HEK293 (cell line): ENCODE data around the gene RNF151.
A peak's percentile ranks its signal among the peaks of the same experiment; 100 is the strongest.

Experiments used
- MYNN ChIP-seq: fragments of 450-650 bp; formaldehyde crosslinking; IDR thresholded peaks from 2 replicates; pipeline ENCODE4 v1.5.1; 2016; ENCODE audit warnings: missing biosample characterization, missing genetic modification characterization, borderline replicate concordance
- OVOL3 ChIP-seq: fragments of 450-650 bp; formaldehyde crosslinking; IDR thresholded peaks from 2 replicates; pipeline ENCODE4 v1.5.1; 2016; ENCODE audit warnings: missing biosample characterization, missing genetic modification characterization
- PRDM1 ChIP-seq: fragments of 450-650 bp; formaldehyde crosslinking; IDR thresholded peaks from 2 replicates; pipeline ENCODE4; 2016; ENCODE audit warnings: missing biosample characterization, missing genetic modification characterization
- SALL2 ChIP-seq: fragments of 450-650 bp; formaldehyde crosslinking; IDR thresholded peaks from 2 replicates; pipeline ENCODE4 v1.5.0; 2017; ENCODE audit warnings: missing biosample characterization, mild to moderate bottlenecking, missing genetic modification characterization, borderline replicate concordance
- WT1 ChIP-seq: fragments of 450-650 bp; formaldehyde crosslinking; IDR thresholded peaks from 2 replicates; pipeline ENCODE4 v1.5.1; 2016; ENCODE audit warnings: missing biosample characterization, missing genetic modification characterization
- ZNF10 ChIP-seq: fragments of 450-650 bp; formaldehyde crosslinking; IDR thresholded peaks from 2 replicates; pipeline ENCODE4 v1.5.1; 2017; ENCODE audit warnings: missing biosample characterization, missing genetic modification characterization
- ZNF114 ChIP-seq: fragments of 450-650 bp; formaldehyde crosslinking; IDR thresholded peaks from 2 replicates; pipeline ENCODE4 v1.5.0; 2017; ENCODE audit warnings: missing biosample characterization, missing genetic modification characterization
- ZNF146 ChIP-seq: fragments of 450-650 bp; formaldehyde crosslinking; IDR thresholded peaks from 2 replicates; pipeline ENCODE4 v1.5.1; 2016; ENCODE audit warnings: missing biosample characterization, missing genetic modification characterization
- ZNF169 ChIP-seq: fragments of 450-650 bp; formaldehyde crosslinking; IDR thresholded peaks from 2 replicates; pipeline ENCODE4 v1.5.1; 2016; ENCODE audit warnings: missing biosample characterization, missing genetic modification characterization
- ZNF19 ChIP-seq: fragments of 450-650 bp; formaldehyde crosslinking; IDR thresholded peaks from 2 replicates; pipeline ENCODE4; 2016; ENCODE audit warnings: missing biosample characterization, missing genetic modification characterization, low read depth
- ZNF24 ChIP-seq: fragments of 450-650 bp; formaldehyde crosslinking; IDR thresholded peaks from 2 replicates; pipeline ENCODE4 v1.5.1; 2016; ENCODE audit warnings: missing biosample characterization, missing genetic modification characterization
- ZNF394 ChIP-seq: fragments of 450-650 bp; formaldehyde crosslinking; IDR thresholded peaks from 2 replicates; pipeline ENCODE4 v1.5.1; 2016; ENCODE audit warnings: missing biosample characterization, missing genetic modification characterization, mild to moderate bottlenecking, moderate library complexity, borderline replicate concordance
- ZNF529 ChIP-seq: fragments of 450-650 bp; formaldehyde crosslinking; IDR thresholded peaks from 2 replicates; pipeline ENCODE4 v1.5.1; 2017; ENCODE audit warnings: missing genetic modification characterization, missing biosample characterization; ENCODE audit not compliant: insufficient replicate concordance
- ZNF530 ChIP-seq: fragments of 450-650 bp; formaldehyde crosslinking; IDR thresholded peaks from 2 replicates; pipeline ENCODE4 v1.5.1; 2016; ENCODE audit warnings: low read depth, missing biosample characterization, missing genetic modification characterization
- ZNF571 ChIP-seq: fragments of 450-650 bp; formaldehyde crosslinking; IDR thresholded peaks from 2 replicates; pipeline ENCODE4 v1.5.0; 2017; ENCODE audit warnings: missing biosample characterization, missing genetic modification characterization
- ZNF585B ChIP-seq: fragments of 450-650 bp; formaldehyde crosslinking; IDR thresholded peaks from 2 replicates; pipeline ENCODE4 v1.5.1; 2016; ENCODE audit warnings: missing biosample characterization, missing genetic modification characterization
- ZNF654 ChIP-seq: fragments of 450-650 bp; formaldehyde crosslinking; IDR thresholded peaks from 2 replicates; pipeline ENCODE4 v1.5.1; 2016; ENCODE audit warnings: low read depth, missing biosample characterization, missing genetic modification characterization
- ZNF701 ChIP-seq: fragments of 450-650 bp; formaldehyde crosslinking; IDR thresholded peaks from 2 replicates; pipeline ENCODE4 v1.5.1; 2016; ENCODE audit warnings: missing biosample characterization, missing genetic modification characterization
- ZNF777 ChIP-seq: fragments of 450-650 bp; formaldehyde crosslinking; IDR thresholded peaks from 2 replicates; pipeline ENCODE4 v1.5.1; 2017; ENCODE audit warnings: missing biosample characterization, missing genetic modification characterization, borderline replicate concordance
- ZNF785 ChIP-seq: fragments of 450-650 bp; formaldehyde crosslinking; IDR thresholded peaks from 2 replicates; pipeline ENCODE4 v1.5.1; 2016; ENCODE audit warnings: missing biosample characterization, missing genetic modification characterization
- ZSCAN16 ChIP-seq: fragments of 450-650 bp; formaldehyde crosslinking; IDR thresholded peaks from 2 replicates; pipeline ENCODE4 v1.5.1; 2016; ENCODE audit warnings: missing biosample characterization, missing genetic modification characterization
- ZSCAN23 ChIP-seq: fragments of 450-650 bp; formaldehyde crosslinking; IDR thresholded peaks from 2 replicates; pipeline ENCODE4 v1.5.1; 2016; ENCODE audit warnings: missing biosample characterization, missing genetic modification characterization
- ZXDB ChIP-seq: fragments of 450-650 bp; formaldehyde crosslinking; IDR thresholded peaks from 2 replicates; pipeline ENCODE4 v1.5.1; 2016; ENCODE audit warnings: missing biosample characterization, missing genetic modification characterization
- TF ChIP-seq, protein P1 (sequence below): fragments of 450-650 bp; formaldehyde crosslinking; conservative IDR thresholded peaks from 2 replicates; pipeline ENCODE4 v1.5.1; 2016; ENCODE audit warnings: low read depth, missing biosample characterization, missing genetic modification characterization
- TF ChIP-seq, protein P2 (sequence below): fragments of 450-650 bp; formaldehyde crosslinking; IDR thresholded peaks from 2 replicates; pipeline ENCODE4 v1.5.1; 2016; ENCODE audit warnings: missing biosample characterization, missing genetic modification characterization
- TF ChIP-seq, protein P3 (sequence below): fragments of 450-650 bp; formaldehyde crosslinking; IDR thresholded peaks from 2 replicates; pipeline ENCODE4 v1.5.1; 2016; ENCODE audit warnings: missing biosample characterization, missing genetic modification characterization
- TF ChIP-seq, protein P4 (sequence below): fragments of 450-650 bp; formaldehyde crosslinking; IDR thresholded peaks from 2 replicates; pipeline ENCODE4 v1.5.1; 2016; ENCODE audit warnings: missing biosample characterization, missing genetic modification characterization

Gene RNF151

DNA sequence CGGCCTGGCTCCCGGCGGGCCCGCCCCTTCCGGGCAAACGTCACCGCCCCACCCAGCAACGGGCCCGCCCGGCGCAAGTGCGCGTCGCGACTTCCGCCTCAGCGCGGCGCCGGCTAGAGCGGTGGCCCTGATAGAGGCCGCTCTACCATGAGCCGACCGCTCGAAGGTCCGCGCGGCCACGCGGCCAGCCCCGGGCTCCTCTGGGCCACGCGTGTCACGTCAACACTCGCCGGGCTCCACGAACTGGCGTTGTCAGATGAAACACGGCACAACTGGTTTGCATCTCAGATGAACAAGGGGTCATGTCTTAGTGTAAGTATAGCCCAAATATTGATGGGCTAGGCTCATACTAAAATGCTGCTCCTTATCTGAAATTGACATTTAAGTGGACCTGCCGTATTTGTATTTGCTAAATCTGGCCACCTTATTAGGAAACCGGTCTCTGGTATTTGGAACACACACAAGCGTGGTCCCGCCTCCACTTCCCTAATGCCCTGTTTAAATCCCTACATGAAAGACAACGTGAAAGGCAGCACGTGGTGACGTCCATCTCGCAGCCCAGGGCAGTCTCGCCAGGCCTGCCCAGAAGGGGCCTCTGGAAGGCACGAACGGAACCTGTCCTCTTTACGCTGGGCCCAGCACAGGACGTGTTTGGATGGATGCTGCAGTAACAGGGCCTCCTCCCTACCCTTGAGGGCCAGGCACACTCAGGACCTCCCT is 43.3 kb downstream of the RNF151 start, which contains the start of gene ZNF598 (continued):
- TF ChIP-seq ZXDB: peak; percentile 66; the same call in 1 of the 2 replicates
- TF ChIP-seq ZNF571 (tag by site-specific recombination): no peak
- TF ChIP-seq ZNF585B (tag by site-specific recombination): no peak
- no peak for TF ChIP-seq ZNF777 (tag by site-specific recombination)
- TF ChIP-seq, protein P1, sequence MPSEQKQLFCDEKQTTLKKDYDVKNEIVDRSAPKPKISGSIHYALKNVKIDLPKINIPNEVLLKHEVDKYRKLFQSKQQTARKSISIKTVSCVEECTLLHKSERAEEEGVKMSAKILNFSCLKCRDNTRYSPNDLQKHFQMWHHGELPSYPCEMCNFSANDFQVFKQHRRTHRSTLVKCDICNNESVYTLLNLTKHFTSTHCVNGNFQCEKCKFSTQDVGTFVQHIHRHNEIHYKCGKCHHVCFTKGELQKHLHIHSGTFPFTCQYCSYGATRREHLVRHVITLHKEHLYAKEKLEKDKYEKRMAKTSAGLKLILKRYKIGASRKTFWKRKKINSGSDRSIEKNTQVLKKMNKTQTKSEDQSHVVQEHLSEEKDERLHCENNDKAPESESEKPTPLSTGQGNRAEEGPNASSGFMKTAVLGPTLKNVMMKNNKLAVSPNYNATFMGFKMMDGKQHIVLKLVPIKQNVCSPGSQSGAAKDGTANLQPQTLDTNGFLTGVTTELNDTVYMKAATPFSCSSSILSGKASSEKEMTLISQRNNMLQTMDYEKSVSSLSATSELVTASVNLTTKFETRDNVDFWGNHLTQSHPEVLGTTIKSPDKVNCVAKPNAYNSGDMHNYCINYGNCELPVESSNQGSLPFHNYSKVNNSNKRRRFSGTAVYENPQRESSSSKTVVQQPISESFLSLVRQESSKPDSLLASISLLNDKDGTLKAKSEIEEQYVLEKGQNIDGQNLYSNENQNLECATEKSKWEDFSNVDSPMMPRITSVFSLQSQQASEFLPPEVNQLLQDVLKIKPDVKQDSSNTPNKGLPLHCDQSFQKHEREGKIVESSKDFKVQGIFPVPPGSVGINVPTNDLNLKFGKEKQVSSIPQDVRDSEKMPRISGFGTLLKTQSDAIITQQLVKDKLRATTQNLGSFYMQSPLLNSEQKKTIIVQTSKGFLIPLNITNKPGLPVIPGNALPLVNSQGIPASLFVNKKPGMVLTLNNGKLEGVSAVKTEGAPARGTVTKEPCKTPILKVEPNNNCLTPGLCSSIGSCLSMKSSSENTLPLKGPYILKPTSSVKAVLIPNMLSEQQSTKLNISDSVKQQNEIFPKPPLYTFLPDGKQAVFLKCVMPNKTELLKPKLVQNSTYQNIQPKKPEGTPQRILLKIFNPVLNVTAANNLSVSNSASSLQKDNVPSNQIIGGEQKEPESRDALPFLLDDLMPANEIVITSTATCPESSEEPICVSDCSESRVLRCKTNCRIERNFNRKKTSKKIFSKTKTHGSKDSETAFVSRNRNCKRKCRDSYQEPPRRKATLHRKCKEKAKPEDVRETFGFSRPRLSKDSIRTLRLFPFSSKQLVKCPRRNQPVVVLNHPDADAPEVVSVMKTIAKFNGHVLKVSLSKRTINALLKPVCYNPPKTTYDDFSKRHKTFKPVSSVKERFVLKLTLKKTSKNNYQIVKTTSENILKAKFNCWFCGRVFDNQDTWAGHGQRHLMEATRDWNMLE (tag by site-specific recombination): peak; percentile 72
- no peak for TF ChIP-seq PRDM1 (tag by site-specific recombination)
- no peak for TF ChIP-seq ZSCAN16 (tag by site-specific recombination)
- no peak for TF ChIP-seq ZNF146 (tag by site-specific recombination)
- TF ChIP-seq, protein P2, sequence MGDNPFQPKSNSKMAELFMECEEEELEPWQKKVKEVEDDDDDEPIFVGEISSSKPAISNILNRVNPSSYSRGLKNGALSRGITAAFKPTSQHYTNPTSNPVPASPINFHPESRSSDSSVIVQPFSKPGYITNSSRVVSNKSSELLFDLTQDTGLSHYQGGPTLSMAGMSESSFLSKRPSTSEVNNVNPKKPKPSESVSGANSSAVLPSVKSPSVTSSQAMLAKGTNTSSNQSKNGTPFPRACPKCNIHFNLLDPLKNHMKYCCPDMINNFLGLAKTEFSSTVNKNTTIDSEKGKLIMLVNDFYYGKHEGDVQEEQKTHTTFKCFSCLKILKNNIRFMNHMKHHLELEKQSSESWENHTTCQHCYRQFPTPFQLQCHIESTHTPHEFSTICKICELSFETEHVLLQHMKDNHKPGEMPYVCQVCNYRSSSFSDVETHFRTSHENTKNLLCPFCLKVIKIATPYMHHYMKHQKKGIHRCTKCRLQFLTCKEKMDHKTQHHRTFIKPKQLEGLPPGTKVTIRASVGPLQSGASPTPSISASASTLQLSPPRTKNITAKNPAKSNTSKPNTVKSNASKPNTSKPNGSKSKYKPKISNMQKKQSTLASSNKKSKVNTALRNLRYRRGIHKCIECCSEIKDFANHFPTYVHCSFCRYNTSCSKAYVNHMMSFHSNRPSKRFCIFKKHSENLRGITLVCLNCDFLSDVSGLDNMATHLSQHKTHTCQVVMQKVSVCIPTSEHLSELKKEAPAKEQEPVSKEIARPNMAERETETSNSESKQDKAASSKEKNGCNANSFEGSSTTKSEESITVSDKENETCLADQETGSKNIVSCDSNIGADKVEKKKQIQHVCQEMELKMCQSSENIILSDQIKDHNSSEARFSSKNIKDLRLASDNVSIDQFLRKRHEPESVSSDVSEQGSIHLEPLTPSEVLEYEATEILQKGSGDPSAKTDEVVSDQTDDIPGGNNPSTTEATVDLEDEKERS (tag by site-specific recombination): no peak
- peak; percentile 49; the same call in 1 of the 2 replicates for TF ChIP-seq ZSCAN23 (tag by site-specific recombination)
- TF ChIP-seq ZNF169 (tag by site-specific recombination): no peak
- TF ChIP-seq SALL2 (tag by site-specific recombination): no peak
- TF ChIP-seq ZNF785 (tag by site-specific recombination): no peak; the same call in 1 of the 2 replicates
- TF ChIP-seq, protein P3, sequence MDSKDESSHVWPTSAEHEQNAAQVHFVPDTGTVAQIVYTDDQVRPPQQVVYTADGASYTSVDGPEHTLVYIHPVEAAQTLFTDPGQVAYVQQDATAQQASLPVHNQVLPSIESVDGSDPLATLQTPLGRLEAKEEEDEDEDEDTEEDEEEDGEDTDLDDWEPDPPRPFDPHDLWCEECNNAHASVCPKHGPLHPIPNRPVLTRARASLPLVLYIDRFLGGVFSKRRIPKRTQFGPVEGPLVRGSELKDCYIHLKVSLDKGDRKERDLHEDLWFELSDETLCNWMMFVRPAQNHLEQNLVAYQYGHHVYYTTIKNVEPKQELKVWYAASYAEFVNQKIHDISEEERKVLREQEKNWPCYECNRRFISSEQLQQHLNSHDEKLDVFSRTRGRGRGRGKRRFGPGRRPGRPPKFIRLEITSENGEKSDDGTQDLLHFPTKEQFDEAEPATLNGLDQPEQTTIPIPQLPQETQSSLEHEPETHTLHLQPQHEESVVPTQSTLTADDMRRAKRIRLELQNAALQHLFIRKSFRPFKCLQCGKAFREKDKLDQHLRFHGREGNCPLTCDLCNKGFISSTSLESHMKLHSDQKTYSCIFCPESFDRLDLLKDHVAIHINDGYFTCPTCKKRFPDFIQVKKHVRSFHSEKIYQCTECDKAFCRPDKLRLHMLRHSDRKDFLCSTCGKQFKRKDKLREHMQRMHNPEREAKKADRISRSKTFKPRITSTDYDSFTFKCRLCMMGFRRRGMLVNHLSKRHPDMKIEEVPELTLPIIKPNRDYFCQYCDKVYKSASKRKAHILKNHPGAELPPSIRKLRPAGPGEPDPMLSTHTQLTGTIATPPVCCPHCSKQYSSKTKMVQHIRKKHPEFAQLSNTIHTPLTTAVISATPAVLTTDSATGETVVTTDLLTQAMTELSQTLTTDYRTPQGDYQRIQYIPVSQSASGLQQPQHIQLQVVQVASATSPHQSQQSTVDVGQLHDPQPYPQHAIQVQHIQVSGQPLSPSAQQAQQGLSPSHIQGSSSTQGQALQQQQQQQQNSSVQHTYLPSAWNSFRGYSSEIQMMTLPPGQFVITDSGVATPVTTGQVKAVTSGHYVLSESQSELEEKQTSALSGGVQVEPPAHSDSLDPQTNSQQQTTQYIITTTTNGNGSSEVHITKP (tag by site-specific recombination): peak; percentile 30
- peak; percentile 62; the same call in 1 of the 2 replicates for TF ChIP-seq OVOL3 (tag by site-specific recombination)
- TF ChIP-seq ZNF701 (tag by site-specific recombination): no peak
- TF ChIP-seq, protein P4, sequence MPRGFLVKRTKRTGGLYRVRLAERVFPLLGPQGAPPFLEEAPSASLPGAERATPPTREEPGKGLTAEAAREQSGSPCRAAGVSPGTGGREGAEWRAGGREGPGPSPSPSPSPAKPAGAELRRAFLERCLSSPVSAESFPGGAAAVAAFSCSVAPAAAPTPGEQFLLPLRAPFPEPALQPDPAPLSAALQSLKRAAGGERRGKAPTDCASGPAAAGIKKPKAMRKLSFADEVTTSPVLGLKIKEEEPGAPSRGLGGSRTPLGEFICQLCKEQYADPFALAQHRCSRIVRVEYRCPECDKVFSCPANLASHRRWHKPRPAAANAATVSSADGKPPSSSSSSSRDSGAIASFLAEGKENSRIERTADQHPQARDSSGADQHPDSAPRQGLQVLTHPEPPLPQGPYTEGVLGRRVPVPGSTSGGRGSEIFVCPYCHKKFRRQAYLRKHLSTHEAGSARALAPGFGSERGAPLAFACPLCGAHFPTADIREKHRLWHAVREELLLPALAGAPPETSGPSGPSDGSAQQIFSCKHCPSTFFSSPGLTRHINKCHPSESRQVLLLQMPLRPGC (tag by site-specific recombination): peak; percentile 46; the same call in 1 of the 2 replicates
- peak; percentile 74; the same call in 1 of the 2 replicates for TF ChIP-seq ZNF24
- TF ChIP-seq ZNF654 (tag by site-specific recombination): no peak
- TF ChIP-seq ZNF19 (tag by site-specific recombination): no peak
- no peak for TF ChIP-seq ZNF10 (tag by site-specific recombination)
- TF ChIP-seq ZNF394 (tag by site-specific recombination): peak; percentile 61
- TF ChIP-seq MYNN: no peak
- TF ChIP-seq ZNF529 (tag by site-specific recombination): no peak
- TF ChIP-seq ZNF530 (tag by site-specific recombination): no peak
- no peak for TF ChIP-seq ZNF114 (tag by site-specific recombination)
- no peak; the same call in 1 of the 2 replicates for TF ChIP-seq WT1 (tag by site-specific recombination)
